Endothelial cell of umbilical vein (primary cell): ENCODE measurements around the gene PLEKHA6. TPM values are rescaled to one million over a fixed set of nuclear protein-coding genes. Genes with fewer than 3 reads are reported as not detected.

Experiments
- BruUV-seq: library from RNA; stranded (reverse); fragments of 400-500 nt; replicated peaks from 2 replicates; lab custom pipeline; 2021; lab: Mats Ljungman, UMichigan
- CTCF ChIA-PET: fragments of 300-600, 350-600 bp; sonication (Branson Sonifier 250); formaldehyde crosslinking; loops from one replicate; lab custom pipeline; 2021; ENCODE audit warnings: antibody characterized with exemption, inconsistent platforms; lab: Charles Lee
- POLR2A ChIA-PET: fragments of 300-600, 350-600 bp; sonication (Branson Sonifier 250); formaldehyde crosslinking; loops from one replicate; lab custom pipeline; 2021; ENCODE audit warnings: antibody characterized with exemption, inconsistent platforms; lab: Charles Lee
- DNase-seq: peaks from one replicate; pipeline ENCODE4 v3.0.0-alpha.2; 2011; ENCODE audit warnings: low read depth, low spot score
- FAIRE-seq: peaks from 2 replicates; lab custom pipeline; 2011; peaks lifted over from hg19 to GRCh38; lab: Jason Lieb, UNC
- H2AFZ ChIP-seq: 2 replicates; pipeline ENCODE4 v1.6.0; 2012; ENCODE audit warnings: low read depth, low read length, control low read depth, inconsistent platforms
- H3K27ac ChIP-seq: 2 replicates; pipeline ENCODE4 v1.5.1; 2011; ENCODE audit warnings: low read depth, mild to moderate bottlenecking, control low read depth, low read length, moderate library complexity; ENCODE audit not compliant: insufficient read depth
- H3K27me3 ChIP-seq, 2 experiments: 2 replicates each; pipeline versions ENCODE4 v1.6.0 to v1.6.1; 2011; ENCODE audit warnings: low read length in 2 of 2, mixed read lengths in 1 of 2; ENCODE audit not compliant: control insufficient read depth in 2 of 2, insufficient read depth in 2 of 2
- H3K36me3 ChIP-seq, 2 experiments: 2 replicates in 1 of 2; 3 replicates in 1 of 2; pipeline ENCODE4 v1.5.1; 2011; ENCODE audit warnings: low read length in 2 of 2, mild to moderate bottlenecking in 1 of 2, moderate library complexity in 1 of 2; ENCODE audit not compliant: control insufficient read depth in 2 of 2, insufficient read depth in 2 of 2; ENCODE audit errors: extremely low read depth in 1 of 2
- H3K4me1 ChIP-seq: 3 replicates; pipeline ENCODE4 v1.5.1; 2011; ENCODE audit warnings: mild to moderate bottlenecking, low read length; ENCODE audit not compliant: control insufficient read depth, insufficient read depth; ENCODE audit errors: extremely low read depth
- H3K4me2 ChIP-seq: 2 replicates; pipeline ENCODE4 v1.6.1; 2011; ENCODE audit warnings: low read length, control low read depth, mixed read lengths; ENCODE audit not compliant: insufficient read depth
- H3K4me3 ChIP-seq, 3 experiments: fragments of 200-600 bp in 1 of 3; sonication (generic), shearing (Covaris generic) in 1 of 3; replicated peaks in 1 of 3; 2 replicates each; pipeline ENCODE4 v1.5.1; 2011 to 2016; ENCODE audit warnings: control low read depth in 3 of 3, low read length in 3 of 3, mild to moderate bottlenecking in 2 of 3, inconsistent platforms in 1 of 3, low read depth in 1 of 3, moderate library complexity in 1 of 3; ENCODE audit not compliant: insufficient read depth in 1 of 3
- H3K79me2 ChIP-seq: 2 replicates; pipeline ENCODE4 v1.6.0; 2012; ENCODE audit warnings: low read length, inconsistent platforms; ENCODE audit not compliant: control insufficient read depth, insufficient read depth
- H3K9ac ChIP-seq: replicated peaks from 2 replicates; pipeline ENCODE3; 2011; ENCODE audit warnings: low read length, control low read depth; ENCODE audit not compliant: insufficient read depth; ENCODE audit errors: extremely low read depth
- H3K9me1 ChIP-seq: replicated peaks from 3 replicates; pipeline ENCODE4 v1.6.0; 2011; ENCODE audit warnings: mild to moderate bottlenecking, low read length; ENCODE audit not compliant: control insufficient read depth, insufficient read depth; ENCODE audit errors: extremely low read depth
- H3K9me3 ChIP-seq: replicated peaks from 2 replicates; pipeline ENCODE4 v1.5.1; 2012; ENCODE audit warnings: low read length, inconsistent platforms; ENCODE audit not compliant: control insufficient read depth, insufficient read depth
- H4K20me1 ChIP-seq: replicated peaks from 2 replicates; pipeline ENCODE3; 2011; ENCODE audit warnings: mild to moderate bottlenecking, low read length; ENCODE audit not compliant: control insufficient read depth, insufficient read depth; ENCODE audit errors: extremely low read depth
- EZH2 ChIP-seq: IDR thresholded peaks from 2 replicates; pipeline ENCODE4 v1.6.1; 2012; ENCODE audit warnings: borderline replicate concordance, low read depth, mild to moderate bottlenecking, moderate library complexity, low read length, inconsistent platforms; ENCODE audit not compliant: severe bottlenecking
- FOS ChIP-seq: IDR thresholded peaks from 2 replicates; pipeline ENCODE4 v1.6.1; 2011; ENCODE audit warnings: mild to moderate bottlenecking, low read length, moderate library complexity, borderline replicate concordance; ENCODE audit not compliant: insufficient read depth
- GATA2 ChIP-seq: IDR thresholded peaks from 2 replicates; pipeline ENCODE4 v1.7.0; 2011; ENCODE audit warnings: low read depth, mild to moderate bottlenecking, moderate library complexity, mixed read lengths, low read length; ENCODE audit not compliant: insufficient read length, insufficient read depth
- JUN ChIP-seq: IDR thresholded peaks from 2 replicates; pipeline ENCODE4 v1.6.1; 2011; ENCODE audit warnings: borderline replicate concordance, low read depth; ENCODE audit not compliant: insufficient read length, insufficient read depth
- MAX ChIP-seq: IDR thresholded peaks from 2 replicates; pipeline ENCODE4 v1.6.1; 2011; ENCODE audit not compliant: insufficient read depth, insufficient read length
- MYC ChIP-seq: IDR thresholded peaks from one replicate; pipeline ENCODE4 v1.6.1; 2011; ENCODE audit warnings: mild to moderate bottlenecking, low read depth, low read length
- POLR2A ChIP-seq: IDR thresholded peaks from 2 replicates; pipeline ENCODE4 v1.6.1; 2012; ENCODE audit warnings: low read depth, mild to moderate bottlenecking, control low read depth, low read length
- POLR2AphosphoS5 ChIP-seq: IDR thresholded peaks from 2 replicates; pipeline ENCODE4 v1.6.1; 2012; ENCODE audit warnings: low read depth, mild to moderate bottlenecking, control low read depth, low read length, moderate library complexity; ENCODE audit not compliant: insufficient read depth
- dilution Hi-C: fragments of 300-500 bp; cut with MboI; formaldehyde crosslinking; loops from one replicate; pipeline ENCODE4 v1.15.0; 2019; ENCODE audit warnings: low sequenced_read_pairs; ENCODE audit not compliant: extremely low pct_ligation_motif_present
- intact Hi-C: fragments of 100-400 bp; cut with micrococcal nuclease; formaldehyde crosslinking; loops from one replicate; pipeline ENCODE4 v1.10.0; 2022
- polyA plus RNA-seq, 4 experiments: library from polyadenylated mRNA; depleted of rRNA in 3 of 4; stranded (reverse) in 3 of 4; unstranded in 1 of 4; fragments of >200 nt; gene quantifications; 2 replicates each; pipeline versions ENCODE4 v1.2.1 to v1.2.3, GENCODE V29; 2011 to 2012; ENCODE audit warnings: missing spikeins in 1 of 4
- total RNA-seq: library from RNA; stranded (reverse); gene quantifications from 2 replicates; pipeline ENCODE4 v1.2.3, GENCODE V29; 2021
- TF ChIP-seq, protein P1 (sequence below), 2 donors: IDR thresholded peaks; 1 replicate in 1 of 2; 2 replicates in 1 of 2; pipeline ENCODE4 v1.5.1; 2011; ENCODE audit warnings: low read length in 2 of 2, mild to moderate bottlenecking in 2 of 2, moderate library complexity in 2 of 2, control low read depth in 1 of 2, inconsistent platforms in 1 of 2, low read depth in 1 of 2; ENCODE audit not compliant: insufficient read depth in 1 of 2; ENCODE audit errors: extremely low read depth in 1 of 2

Gene PLEKHA6
- total and polyA plus RNA-seq, 2 donors (not counting 3 experiments of a cell fraction or from before 2014, with no cell fraction given) = 2.1 to 15.0 TPM

GRCh38 chr1:204241050-204241449 lies 118.7 kb downstream of the PLEKHA6 start:
- BruUV-seq = no TSS peak
- Histone ChIP-seq H3K4me3 (no peak overlapping the region), H3K36me3 (no peaks in the 10 kb centered on the region), H3K27ac (no peak overlapping the region), H3K4me2 (no peak overlapping the region), H3K79me2 (no peaks in the 10 kb centered on the region), H3K9ac (no peak overlapping the region), H3K27me3 (no peaks in the 10 kb centered on the region), H4K20me1 (no peaks in the 10 kb centered on the region), H3K4me1 (no peaks in the 10 kb centered on the region), H3K9me3 (no peaks in the 10 kb centered on the region), H3K9me1 (no peaks in the 10 kb centered on the region), H2AFZ (no peak overlapping the region)
- dilution Hi-C loops (no loop called here), intact Hi-C loops (no loop called here)
- no peak for DNase-seq
- no peak for FAIRE-seq
- TF ChIP-seq EZH2 (no peak), MYC (no peak), POLR2A (no peak), GATA2 (no peak), POLR2AphosphoS5 (no peak), JUN (no peak), FOS (no peak), MAX (no peak)
- TF ChIP-seq, protein P1, sequence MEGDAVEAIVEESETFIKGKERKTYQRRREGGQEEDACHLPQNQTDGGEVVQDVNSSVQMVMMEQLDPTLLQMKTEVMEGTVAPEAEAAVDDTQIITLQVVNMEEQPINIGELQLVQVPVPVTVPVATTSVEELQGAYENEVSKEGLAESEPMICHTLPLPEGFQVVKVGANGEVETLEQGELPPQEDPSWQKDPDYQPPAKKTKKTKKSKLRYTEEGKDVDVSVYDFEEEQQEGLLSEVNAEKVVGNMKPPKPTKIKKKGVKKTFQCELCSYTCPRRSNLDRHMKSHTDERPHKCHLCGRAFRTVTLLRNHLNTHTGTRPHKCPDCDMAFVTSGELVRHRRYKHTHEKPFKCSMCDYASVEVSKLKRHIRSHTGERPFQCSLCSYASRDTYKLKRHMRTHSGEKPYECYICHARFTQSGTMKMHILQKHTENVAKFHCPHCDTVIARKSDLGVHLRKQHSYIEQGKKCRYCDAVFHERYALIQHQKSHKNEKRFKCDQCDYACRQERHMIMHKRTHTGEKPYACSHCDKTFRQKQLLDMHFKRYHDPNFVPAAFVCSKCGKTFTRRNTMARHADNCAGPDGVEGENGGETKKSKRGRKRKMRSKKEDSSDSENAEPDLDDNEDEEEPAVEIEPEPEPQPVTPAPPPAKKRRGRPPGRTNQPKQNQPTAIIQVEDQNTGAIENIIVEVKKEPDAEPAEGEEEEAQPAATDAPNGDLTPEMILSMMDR (IDR thresholded peaks at IDR 0.05; ENCODE audit: extremely low read depth in 1 of 2, insufficient read depth in 1 of 2, low read depth in 1 of 2, low read length in 2 of 2) = no peak
- ChIA-PET POLR2A (no interaction called here), CTCF (interaction anchor here (0.8 to 1.9 kb wide), 4 partner anchors 14 to 157 kb away, joined by 3 to 4 read pairs (median 3); partner anchors contain the start of gene GOLT1A)
